Prostate gland (tissue), 2 donors: Measurements from ENCODE around the gene HBA1.

Source experiments
- CTCF ChIP-seq, 4 experiments: fragments of 200-600 bp in 2 of 4; fragments of 450-650 bp in 2 of 4; sonication (generic) in 2 of 4; IDR thresholded peaks; 1 replicate in 3 of 4; 2 replicates in 1 of 4; pipeline ENCODE4 v1.5.1; 2016 to 2019; ENCODE audit warnings: antibody characterized with exemption in 4 of 4, mild to moderate bottlenecking in 2 of 4, moderate library complexity in 2 of 4
- POLR2A ChIP-seq: fragments of 450-650 bp; IDR thresholded peaks from one replicate; pipeline ENCODE4 v1.6.1; 2016; ENCODE audit warnings: antibody characterized with exemption, mild to moderate bottlenecking
- POLR2AphosphoS5 ChIP-seq: sonication (generic); formaldehyde crosslinking; IDR thresholded peaks from one replicate; pipeline ENCODE4 v1.6.1; 2017; ENCODE audit warnings: antibody characterized with exemption

- TF ChIP-seq POLR2A, result no peak
- no peak for TF ChIP-seq CTCF (IDR thresholded peaks at IDR 0.05)
- no peak for TF ChIP-seq POLR2AphosphoS5
Observed at GRCh38 chr16:189604-190186, 13.2 kb downstream of the HBA1 start.
